ENCODE results near the gene NIPAL1. TPM values are rescaled to one million over a fixed set of nuclear protein-coding genes. Genes with fewer than 3 reads are reported as not detected.

NIPAL1 gene
- 17.6 and 21.1 TPM in 2 replicates for total RNA-seq
- long read RNA-seq, full-length matches to known transcripts: 82 of 100 reads
- long read RNA-seq, partial matches to known transcripts: 2 of 100 reads
- long read RNA-seq, other reads (novel, unspliced or antisense): 16 of 100 reads

GRCh38 chr4:48016141-48017107 lies at the start of gene NIPAL1, which contains the start of gene CNGA1:
Gene NIPAL1, plus strand, starts transcription at chr4:48016772. Its CDS starts 68 bp downstream, at chr4:48016840.
Gene CNGA1, minus strand, starts transcription at chr4:48016681. Its CDS starts 63,992 bp downstream, at chr4:47952689.
- TF ChIP-seq, protein P1, sequence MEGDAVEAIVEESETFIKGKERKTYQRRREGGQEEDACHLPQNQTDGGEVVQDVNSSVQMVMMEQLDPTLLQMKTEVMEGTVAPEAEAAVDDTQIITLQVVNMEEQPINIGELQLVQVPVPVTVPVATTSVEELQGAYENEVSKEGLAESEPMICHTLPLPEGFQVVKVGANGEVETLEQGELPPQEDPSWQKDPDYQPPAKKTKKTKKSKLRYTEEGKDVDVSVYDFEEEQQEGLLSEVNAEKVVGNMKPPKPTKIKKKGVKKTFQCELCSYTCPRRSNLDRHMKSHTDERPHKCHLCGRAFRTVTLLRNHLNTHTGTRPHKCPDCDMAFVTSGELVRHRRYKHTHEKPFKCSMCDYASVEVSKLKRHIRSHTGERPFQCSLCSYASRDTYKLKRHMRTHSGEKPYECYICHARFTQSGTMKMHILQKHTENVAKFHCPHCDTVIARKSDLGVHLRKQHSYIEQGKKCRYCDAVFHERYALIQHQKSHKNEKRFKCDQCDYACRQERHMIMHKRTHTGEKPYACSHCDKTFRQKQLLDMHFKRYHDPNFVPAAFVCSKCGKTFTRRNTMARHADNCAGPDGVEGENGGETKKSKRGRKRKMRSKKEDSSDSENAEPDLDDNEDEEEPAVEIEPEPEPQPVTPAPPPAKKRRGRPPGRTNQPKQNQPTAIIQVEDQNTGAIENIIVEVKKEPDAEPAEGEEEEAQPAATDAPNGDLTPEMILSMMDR (IDR thresholded peaks at IDR 0.05; ENCODE audit: unreplicated experiment): peak; percentile 55
- Mint-ChIP-seq H3K36me3 (ENCODE audit: insufficient read depth) (peaks cover 7% of the 10 kb centered on the region), H3K4me1 (ENCODE audit: low read depth) (peaks cover 16% of the 10 kb centered on the region), H3K4me3 (ENCODE audit: low read depth) (peak within 1 kb of the TSS; percentile 92), H3K9me3 (ENCODE audit: low read depth) (peaks cover 12% of the 10 kb centered on the region), H3K27me3 (no peaks in the 10 kb centered on the region), H3K27ac (peak within 1 kb of the TSS; percentile 99)
- peak; percentile 89 for DNase-seq (ENCODE audit: low spot score, unreplicated experiment)

- Mint-ChIP-seq H3K4me1 (ENCODE audit: low read depth) (no peaks in the 10 kb centered on the region), H3K27me3 (no peaks in the 10 kb centered on the region), H3K4me3 (ENCODE audit: low read depth) (no peak overlapping the region), H3K36me3 (ENCODE audit: insufficient read depth) (peaks cover 1% of the 10 kb centered on the region), H3K9me3 (ENCODE audit: low read depth) (no peaks in the 10 kb centered on the region), H3K27ac (no peak overlapping the region)
- no peak for DNase-seq (ENCODE audit: low spot score, unreplicated experiment)
- TF ChIP-seq, protein P1 (IDR thresholded peaks at IDR 0.05; ENCODE audit: unreplicated experiment): no peak
Observed at GRCh38 chr4:47968847-47969246, 47.7 kb upstream of the NIPAL1 start.

DNA sequence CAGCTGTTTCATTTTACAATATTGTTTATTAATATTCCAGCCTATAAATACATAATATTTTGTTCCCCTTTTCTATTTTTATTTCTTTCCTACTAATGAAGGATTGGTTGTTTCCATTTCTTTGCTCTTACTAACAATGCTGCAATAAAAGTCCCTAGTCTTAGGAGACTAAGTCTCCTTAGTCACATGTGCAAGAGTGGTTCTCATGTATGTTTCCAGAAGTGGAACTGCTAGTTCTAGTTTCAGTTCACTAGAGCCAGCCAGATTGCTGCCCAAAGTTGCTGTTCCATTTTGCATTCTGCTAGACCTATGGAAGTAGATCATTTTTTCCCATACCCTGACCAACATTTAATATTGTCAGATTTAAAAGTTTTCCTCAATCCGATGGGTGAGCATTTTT lies 44.4 kb upstream of the NIPAL1 start:
- TF ChIP-seq, protein P1 (IDR thresholded peaks at IDR 0.05; ENCODE audit: unreplicated experiment): no peak
- Mint-ChIP-seq H3K9me3 (ENCODE audit: low read depth) (no peaks in the 10 kb centered on the region), H3K36me3 (ENCODE audit: insufficient read depth) (no peaks in the 10 kb centered on the region), H3K4me3 (ENCODE audit: low read depth) (no peak overlapping the region), H3K4me1 (ENCODE audit: low read depth) (no peaks in the 10 kb centered on the region), H3K27ac (no peak overlapping the region), H3K27me3 (no peaks in the 10 kb centered on the region)
- no peak for DNase-seq (ENCODE audit: low spot score, unreplicated experiment)

- Mint-ChIP-seq H3K4me3 (ENCODE audit: low read depth) (no peak overlapping the region), H3K9me3 (ENCODE audit: low read depth) (no peaks in the 10 kb centered on the region), H3K27me3 (no peaks in the 10 kb centered on the region), H3K36me3 (ENCODE audit: insufficient read depth) (no peaks in the 10 kb centered on the region), H3K27ac (no peak overlapping the region), H3K4me1 (ENCODE audit: low read depth) (no peaks in the 10 kb centered on the region)
- TF ChIP-seq, protein P1 (IDR thresholded peaks at IDR 0.05; ENCODE audit: unreplicated experiment): no peak
- no peak for DNase-seq (ENCODE audit: low spot score, unreplicated experiment)
Observed at GRCh38 chr4:47972721-47973120, 43.9 kb upstream of the NIPAL1 start.

- TF ChIP-seq, protein P1 (IDR thresholded peaks at IDR 0.05; ENCODE audit: unreplicated experiment): no peak
- no peaks in the 10 kb centered on the region for H3K36me3 Mint-ChIP-seq (ENCODE audit: insufficient read depth)
- no peak for DNase-seq (ENCODE audit: low spot score, unreplicated experiment)
- no peak overlapping the region for H3K27ac Mint-ChIP-seq
- no peak overlapping the region for H3K4me3 Mint-ChIP-seq (ENCODE audit: low read depth)
- H3K27me3 Mint-ChIP-seq: no peaks in the 10 kb centered on the region
- H3K9me3 Mint-ChIP-seq (ENCODE audit: low read depth): no peaks in the 10 kb centered on the region
- no peaks in the 10 kb centered on the region for H3K4me1 Mint-ChIP-seq (ENCODE audit: low read depth)
Observed at GRCh38 chr4:47974566-47974965, 42.0 kb upstream of the NIPAL1 start.

Measured in progenitor cell of endocrine pancreas (in vitro differentiated cells).